ENCODE results near the gene PARD3.

The PARD3 gene

GRCh38 chr10:34587002-34587679, 228.0 kb downstream of the PARD3 start:
- TF ChIP-seq CTCF (IDR thresholded peaks at IDR 0.05; ENCODE audit: borderline replicate concordance, extremely low read depth, low read length, poor library complexity, severe bottlenecking) (no peak), EZH2 (IDR thresholded peaks at IDR 0.05; ENCODE audit: borderline replicate concordance, low read depth, low read length, severe bottlenecking) (no peak)
- H3K27ac ChIP-seq (ENCODE audit: low read length) = no peak overlapping the region
- no peaks in the 10 kb centered on the region for H3K36me3 ChIP-seq (ENCODE audit: insufficient read depth, low read length)

GRCh38 chr10:34585422-34586112, 229.5 kb downstream of the PARD3 start:
- H3K27me3 ChIP-seq (ENCODE audit: insufficient read depth, low read length, poor library complexity) = no peaks in the 10 kb centered on the region

More at GRCh38 chr10:34587002-34587679, 228.0 kb downstream of the PARD3 start:
- ATAC-seq (ENCODE audit: insufficient read depth, low read depth) (no peak), DNase-seq (no peak)
- Histone ChIP-seq H3K4me1 (ENCODE audit: insufficient read depth, low read length) (no peaks in the 10 kb centered on the region), H3K9ac (ENCODE audit: low read depth, low read length) (no peak overlapping the region), H3K4me2 (ENCODE audit: insufficient read depth, low read length) (no peak overlapping the region), H2AFZ (ENCODE audit: low read depth, low read length) (no peak overlapping the region), H4K20me1 (ENCODE audit: insufficient read depth, low read length) (peaks cover 21% of the 10 kb centered on the region; the same call in 1 of the 2 replicates), H3K4me3 (ENCODE audit: low read depth in 1 of 2, low read length in 2 of 2) (no peak overlapping the region), H3K9me3 (ENCODE audit: insufficient read depth, low read length, severe bottlenecking) (no peaks in the 10 kb centered on the region), H3K27me3 (ENCODE audit: insufficient read depth, low read length, poor library complexity) (no peaks in the 10 kb centered on the region), H3K79me2 (ENCODE audit: insufficient read depth, low read length) (peaks cover 61% of the 10 kb centered on the region)

GRCh38 chr10:34584164-34584563, 230.9 kb downstream of the PARD3 start:
- Histone ChIP-seq H3K4me2 (ENCODE audit: insufficient read depth, low read length) (no peak overlapping the region), H3K36me3 (ENCODE audit: insufficient read depth, low read length) (no peaks in the 10 kb centered on the region), H3K27ac (ENCODE audit: low read length) (no peak overlapping the region), H3K4me3 (ENCODE audit: low read depth in 1 of 2, low read length in 2 of 2) (no peak overlapping the region), H3K9ac (ENCODE audit: low read depth, low read length) (no peak overlapping the region), H4K20me1 (ENCODE audit: insufficient read depth, low read length) (peaks cover 21% of the 10 kb centered on the region; the same call in 1 of the 2 replicates), H2AFZ (ENCODE audit: low read depth, low read length) (no peak overlapping the region), H3K9me3 (ENCODE audit: insufficient read depth, low read length, severe bottlenecking) (no peaks in the 10 kb centered on the region), H3K27me3 (ENCODE audit: insufficient read depth, low read length, poor library complexity) (no peaks in the 10 kb centered on the region), H3K79me2 (ENCODE audit: insufficient read depth, low read length) (peaks cover 47% of the 10 kb centered on the region), H3K4me1 (ENCODE audit: insufficient read depth, low read length) (no peaks in the 10 kb centered on the region)
- no peak for TF ChIP-seq EZH2 (IDR thresholded peaks at IDR 0.05; ENCODE audit: borderline replicate concordance, low read depth, low read length, severe bottlenecking)
- no peak for TF ChIP-seq CTCF (IDR thresholded peaks at IDR 0.05; ENCODE audit: borderline replicate concordance, extremely low read depth, low read length, poor library complexity, severe bottlenecking)
- ATAC-seq (ENCODE audit: insufficient read depth, low read depth) = no peak
- no peak for DNase-seq

More at GRCh38 chr10:34585422-34586112, 229.5 kb downstream of the PARD3 start:
- H3K36me3 ChIP-seq (ENCODE audit: insufficient read depth, low read length) = no peaks in the 10 kb centered on the region
- H3K79me2 ChIP-seq (ENCODE audit: insufficient read depth, low read length) = peaks cover 52% of the 10 kb centered on the region
- H3K9me3 ChIP-seq (ENCODE audit: insufficient read depth, low read length, severe bottlenecking) = no peaks in the 10 kb centered on the region
- H3K9ac ChIP-seq (ENCODE audit: low read depth, low read length) = no peak overlapping the region
- no peak for ATAC-seq (ENCODE audit: insufficient read depth, low read depth)
- H3K4me3 ChIP-seq (ENCODE audit: low read depth in 1 of 2, low read length in 2 of 2) = no peak overlapping the region
- TF ChIP-seq EZH2 (IDR thresholded peaks at IDR 0.05; ENCODE audit: borderline replicate concordance, low read depth, low read length, severe bottlenecking) = no peak
- no peak for TF ChIP-seq CTCF (IDR thresholded peaks at IDR 0.05; ENCODE audit: borderline replicate concordance, extremely low read depth, low read length, poor library complexity, severe bottlenecking)
- no peaks in the 10 kb centered on the region for H3K4me1 ChIP-seq (ENCODE audit: insufficient read depth, low read length)
- DNase-seq = no peak
- H3K27ac ChIP-seq (ENCODE audit: low read length) = no peak overlapping the region
- no peak overlapping the region for H3K4me2 ChIP-seq (ENCODE audit: insufficient read depth, low read length)
- H4K20me1 ChIP-seq (ENCODE audit: insufficient read depth, low read length) = peaks cover 21% of the 10 kb centered on the region; the same call in 1 of the 2 replicates
- H2AFZ ChIP-seq (ENCODE audit: low read depth, low read length) = no peak overlapping the region
